Pericardium fibroblast (primary cell): ENCODE results near the gene APOB. TPM values are rescaled to one million over a fixed set of nuclear protein-coding genes. Genes with fewer than 3 reads are reported as not detected.

Source experiments
- total RNA-seq: library from RNA; depleted of rRNA; stranded (reverse); fragments of >200 nt; gene quantifications from 2 replicates; pipeline ENCODE4 v1.2.3, GENCODE V29; 2015

The APOB gene
- total RNA-seq = under 0.01 and 0.12 TPM in 2 replicates

GRCh38 chr2:21043744-21044532 is at the start of gene APOB:
APOB (minus strand) TSS chr2:21044073; CDS start chr2:21043945, 128 bp downstream.

Other genes with a start within 250 kb of the APOB start
- gene LDAH, start 221.0 kb downstream of the APOB start, total RNA-seq = 12.6 and 14.7 TPM in 2 replicates
- gene TDRD15, start 79.9 kb upstream of the APOB start, total RNA-seq = not detected in 2 replicates